Transverse colon (tissue), 3 donors: ENCODE data around the gene ANK3.

Source experiments
- POLR2A ChIP-seq: fragments of 450-650 bp; IDR thresholded peaks from one replicate; pipeline ENCODE4 v1.6.1; 2016; ENCODE audit warnings: antibody characterized with exemption, mild to moderate bottlenecking, moderate library complexity
- TF ChIP-seq, protein P1 (sequence below), 5 experiments: fragments of 200-600 bp in 3 of 5; fragments of 450-650 bp in 2 of 5; sonication (generic) in 3 of 5; IDR thresholded peaks; 1 replicate in 2 of 5; 2 replicates in 3 of 5; pipeline ENCODE4 v1.5.1; 2016 to 2017; ENCODE audit warnings: antibody characterized with exemption in 5 of 5, inconsistent platforms in 3 of 5, mild to moderate bottlenecking in 2 of 5, moderate library complexity in 1 of 5

DNA sequence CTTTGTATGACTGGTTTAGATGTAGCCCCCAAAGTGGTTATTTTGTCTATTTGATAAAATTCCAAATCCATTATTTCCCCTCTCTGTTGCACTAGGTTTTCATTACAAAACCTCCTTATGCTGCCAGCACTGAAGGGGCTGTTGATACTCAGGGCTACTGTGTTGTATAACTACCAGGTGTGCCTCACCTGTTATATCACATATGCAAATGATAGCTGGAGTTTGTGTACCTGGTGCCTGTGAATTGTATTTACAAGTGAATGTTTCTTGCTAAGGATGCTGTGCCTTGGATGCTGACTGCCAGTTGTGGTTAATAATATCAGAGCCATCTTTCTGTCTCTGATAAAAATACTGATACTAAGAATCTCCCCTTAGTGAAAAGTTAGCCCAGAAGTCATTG, 398.6 kb downstream of the ANK3 start:
- TF ChIP-seq, protein P1, sequence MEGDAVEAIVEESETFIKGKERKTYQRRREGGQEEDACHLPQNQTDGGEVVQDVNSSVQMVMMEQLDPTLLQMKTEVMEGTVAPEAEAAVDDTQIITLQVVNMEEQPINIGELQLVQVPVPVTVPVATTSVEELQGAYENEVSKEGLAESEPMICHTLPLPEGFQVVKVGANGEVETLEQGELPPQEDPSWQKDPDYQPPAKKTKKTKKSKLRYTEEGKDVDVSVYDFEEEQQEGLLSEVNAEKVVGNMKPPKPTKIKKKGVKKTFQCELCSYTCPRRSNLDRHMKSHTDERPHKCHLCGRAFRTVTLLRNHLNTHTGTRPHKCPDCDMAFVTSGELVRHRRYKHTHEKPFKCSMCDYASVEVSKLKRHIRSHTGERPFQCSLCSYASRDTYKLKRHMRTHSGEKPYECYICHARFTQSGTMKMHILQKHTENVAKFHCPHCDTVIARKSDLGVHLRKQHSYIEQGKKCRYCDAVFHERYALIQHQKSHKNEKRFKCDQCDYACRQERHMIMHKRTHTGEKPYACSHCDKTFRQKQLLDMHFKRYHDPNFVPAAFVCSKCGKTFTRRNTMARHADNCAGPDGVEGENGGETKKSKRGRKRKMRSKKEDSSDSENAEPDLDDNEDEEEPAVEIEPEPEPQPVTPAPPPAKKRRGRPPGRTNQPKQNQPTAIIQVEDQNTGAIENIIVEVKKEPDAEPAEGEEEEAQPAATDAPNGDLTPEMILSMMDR (IDR thresholded peaks at IDR 0.05): no peak
- no peak for TF ChIP-seq POLR2A
